Smooth muscle cell (in vitro differentiated cells): ENCODE results near the gene FGFR4. TPM values are rescaled to one million over a fixed set of nuclear protein-coding genes. Genes with fewer than 3 reads are reported as not detected.

Experiments used
- DNase-seq: peaks from one replicate; lab custom pipeline; 2025; ENCODE audit not compliant: unreplicated experiment; lab: John Stamatoyannopoulos, UW
- H2AFZ ChIP-seq: fragments of 200-600 bp; sonication (generic); 2 replicates; pipeline ENCODE4 v1.6.0; 2016; ENCODE audit warnings: antibody characterized with exemption, low read depth, mild to moderate bottlenecking
- H3F3A ChIP-seq: fragments of 200-600 bp; sonication (generic); 2 replicates; pipeline ENCODE4 v1.6.0; 2017; ENCODE audit warnings: antibody characterized with exemption, low read depth
- H3K27ac ChIP-seq: fragments of 200-600 bp; sonication (generic); 2 replicates; pipeline ENCODE4 v1.5.1; 2016; ENCODE audit warnings: low read depth, mild to moderate bottlenecking
- H3K27me3 ChIP-seq: fragments of 200-600 bp; sonication (generic); 2 replicates; pipeline ENCODE4 v1.6.1; 2016; ENCODE audit warnings: low read depth, mild to moderate bottlenecking
- H3K36me3 ChIP-seq: fragments of 200-600 bp; sonication (generic); 2 replicates; pipeline ENCODE4 v1.5.1; 2016; ENCODE audit warnings: low read depth
- H3K4me1 ChIP-seq: fragments of 200-600 bp; sonication (generic); 2 replicates; pipeline ENCODE4 v1.5.1; 2016; ENCODE audit warnings: low read depth
- H3K4me2 ChIP-seq: fragments of 200-600 bp; sonication (generic); 2 replicates; pipeline ENCODE4 v1.6.0; 2016; ENCODE audit warnings: mild to moderate bottlenecking
- H3K4me3 ChIP-seq: fragments of 200-600 bp; sonication (generic); 2 replicates; pipeline ENCODE4 v1.5.1; 2016; ENCODE audit warnings: mild to moderate bottlenecking
- H3K79me2 ChIP-seq: fragments of 200-600 bp; sonication (generic); 2 replicates; pipeline ENCODE4 v1.6.0; 2016; ENCODE audit warnings: low read depth, mild to moderate bottlenecking
- H3K9ac ChIP-seq: fragments of 200-600 bp; sonication (generic); 2 replicates; pipeline ENCODE4 v1.6.0; 2016; ENCODE audit warnings: low read depth
- H3K9me3 ChIP-seq: fragments of 200-600 bp; sonication (generic); replicated peaks from 2 replicates; pipeline ENCODE4 v1.5.1; 2016; ENCODE audit warnings: low read depth
- H4K20me1 ChIP-seq: fragments of 200-600 bp; sonication (generic); 2 replicates; pipeline ENCODE4 v1.6.0; 2016; ENCODE audit warnings: low read depth
- WGBS: methylation state at CpG from one replicate; pipeline ENCODE4 v1.1.7; 2016; ENCODE audit warnings: low lambda C conversion rate; 5-methylcytosine and 5-hydroxymethylcytosine counted together
- polyA plus RNA-seq: library from polyadenylated mRNA; unstranded; fragments of >200 nt; fragmentation: Nextera tagmentation; extraction: Ambion mirVana; gene quantifications from 2 replicates; pipeline ENCODE4 v1.2.1, GENCODE V29; 2016
- total RNA-seq: library from RNA; depleted of rRNA; stranded (reverse); fragments of >200 nt; gene quantifications from 2 replicates; pipeline ENCODE4 v1.2.3, GENCODE V29; 2014
- TF ChIP-seq, protein P1 (sequence below): fragments of 200-600 bp; sonication (generic); IDR thresholded peaks from 2 replicates; pipeline ENCODE4 v1.5.1; 2017; ENCODE audit warnings: borderline replicate concordance, mild to moderate bottlenecking, antibody characterized with exemption; ENCODE audit not compliant: insufficient read depth, poor library complexity, severe bottlenecking

FGFR4 gene
- 0.90 and 1.8 TPM in 2 replicates for total RNA-seq
- polyA plus RNA-seq: 0.63 and 1.1 TPM in 2 replicates

DNA sequence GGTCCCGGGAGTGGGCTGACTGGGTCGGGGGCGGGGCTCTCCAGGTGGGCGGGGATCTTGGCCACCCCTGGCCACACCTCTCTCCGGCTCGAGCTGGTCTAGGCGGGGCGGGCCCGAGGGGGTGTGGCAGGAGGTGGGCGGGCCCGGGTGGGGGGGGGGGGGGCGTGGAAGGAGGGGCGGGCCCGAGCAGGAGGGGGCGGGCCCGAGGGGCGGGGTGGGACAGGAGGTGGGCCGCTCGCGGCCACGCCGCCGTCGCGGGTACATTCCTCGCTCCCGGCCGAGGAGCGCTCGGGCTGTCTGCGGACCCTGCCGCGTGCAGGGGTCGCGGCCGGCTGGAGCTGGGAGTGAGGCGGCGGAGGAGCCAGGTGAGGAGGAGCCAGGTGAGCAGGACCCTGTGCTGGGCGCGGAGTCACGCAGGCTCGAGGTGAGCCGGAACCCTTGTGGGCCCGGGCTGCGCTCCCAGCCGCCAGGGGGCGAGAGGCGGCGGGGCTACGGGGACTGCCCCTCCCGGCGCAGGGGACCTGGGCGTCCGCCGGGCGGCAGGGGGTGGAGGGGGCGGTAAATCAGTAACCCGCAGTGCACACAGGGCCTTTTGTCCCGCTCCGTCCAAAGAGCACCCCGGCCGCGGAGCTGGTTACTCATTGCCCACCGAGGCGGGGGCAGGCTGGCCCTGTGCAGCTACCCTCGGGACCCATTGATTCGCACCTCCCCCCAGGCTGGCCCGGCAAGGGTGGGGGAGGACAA is at the start of gene FGFR4:
FGFR4 (plus strand) TSS at position 262 of the 744 bp plus-strand sequence. CDS start 2,688 bp downstream, outside the sequence.
- Histone ChIP-seq H3F3A (peaks cover 9% of the 10 kb centered on the region), H4K20me1 (no peaks in the 10 kb centered on the region), H3K36me3 (no peaks in the 10 kb centered on the region), H3K79me2 (no peaks in the 10 kb centered on the region), H3K4me2 (peak within 1 kb of the TSS; percentile 82), H3K27ac (no peak within 1 kb of the TSS), H3K9me3 (no peaks in the 10 kb centered on the region), H3K4me1 (no peaks in the 10 kb centered on the region), H3K4me3 (peak within 1 kb of the TSS; percentile 52), H2AFZ (peak within 1 kb of the TSS; percentile 72), H3K27me3 (no peaks in the 10 kb centered on the region), H3K9ac (no peak within 1 kb of the TSS)
- TF ChIP-seq, protein P1, sequence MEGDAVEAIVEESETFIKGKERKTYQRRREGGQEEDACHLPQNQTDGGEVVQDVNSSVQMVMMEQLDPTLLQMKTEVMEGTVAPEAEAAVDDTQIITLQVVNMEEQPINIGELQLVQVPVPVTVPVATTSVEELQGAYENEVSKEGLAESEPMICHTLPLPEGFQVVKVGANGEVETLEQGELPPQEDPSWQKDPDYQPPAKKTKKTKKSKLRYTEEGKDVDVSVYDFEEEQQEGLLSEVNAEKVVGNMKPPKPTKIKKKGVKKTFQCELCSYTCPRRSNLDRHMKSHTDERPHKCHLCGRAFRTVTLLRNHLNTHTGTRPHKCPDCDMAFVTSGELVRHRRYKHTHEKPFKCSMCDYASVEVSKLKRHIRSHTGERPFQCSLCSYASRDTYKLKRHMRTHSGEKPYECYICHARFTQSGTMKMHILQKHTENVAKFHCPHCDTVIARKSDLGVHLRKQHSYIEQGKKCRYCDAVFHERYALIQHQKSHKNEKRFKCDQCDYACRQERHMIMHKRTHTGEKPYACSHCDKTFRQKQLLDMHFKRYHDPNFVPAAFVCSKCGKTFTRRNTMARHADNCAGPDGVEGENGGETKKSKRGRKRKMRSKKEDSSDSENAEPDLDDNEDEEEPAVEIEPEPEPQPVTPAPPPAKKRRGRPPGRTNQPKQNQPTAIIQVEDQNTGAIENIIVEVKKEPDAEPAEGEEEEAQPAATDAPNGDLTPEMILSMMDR: peak; percentile 46
- peak; percentile 23 for DNase-seq
- 2% methylated on average over 19 of the region's 68 CpGs for WGBS

- no peak overlapping the region for H3K9ac ChIP-seq
- H3K4me1 ChIP-seq: no peaks in the 10 kb centered on the region
- TF ChIP-seq, protein P1: no peak
- no peaks in the 10 kb centered on the region for H3K27me3 ChIP-seq
- 98% methylated on average over 5 of the region's 5 CpGs for WGBS
- no peak overlapping the region for H2AFZ ChIP-seq
- peaks cover 73% of the 10 kb centered on the region for H4K20me1 ChIP-seq
- H3K27ac ChIP-seq: no peak overlapping the region
- no peaks in the 10 kb centered on the region for H3K36me3 ChIP-seq
- peaks cover 12% of the 10 kb centered on the region for H3K79me2 ChIP-seq
- H3F3A ChIP-seq: no peaks in the 10 kb centered on the region
- H3K4me3 ChIP-seq: no peak overlapping the region
- no peak overlapping the region for H3K4me2 ChIP-seq
- no peak for DNase-seq
- no peaks in the 10 kb centered on the region for H3K9me3 ChIP-seq
Observed at GRCh38 chr5:177036921-177037320, 49.8 kb upstream of the FGFR4 start.

- Histone ChIP-seq H4K20me1 (peaks cover 42% of the 10 kb centered on the region), H3K4me2 (no peak overlapping the region), H3F3A (no peaks in the 10 kb centered on the region), H2AFZ (no peak overlapping the region), H3K27ac (no peak overlapping the region), H3K9ac (no peak overlapping the region), H3K9me3 (no peaks in the 10 kb centered on the region), H3K4me3 (no peak overlapping the region), H3K4me1 (no peaks in the 10 kb centered on the region), H3K36me3 (no peaks in the 10 kb centered on the region), H3K27me3 (no peaks in the 10 kb centered on the region), H3K79me2 (no peaks in the 10 kb centered on the region)
- 94% methylated on average over 3 of the region's 3 CpGs for WGBS
- TF ChIP-seq, protein P1: no peak
- no peak for DNase-seq
Observed at GRCh38 chr5:177040814-177041420, 45.8 kb upstream of the FGFR4 start.

- Histone ChIP-seq H3K9ac (no peak overlapping the region), H3K36me3 (no peaks in the 10 kb centered on the region), H3K4me2 (no peak overlapping the region), H2AFZ (no peak overlapping the region), H3K9me3 (no peaks in the 10 kb centered on the region), H3K4me3 (no peak overlapping the region), H3K27ac (no peak overlapping the region), H3K27me3 (no peaks in the 10 kb centered on the region), H3F3A (no peaks in the 10 kb centered on the region), H3K4me1 (no peaks in the 10 kb centered on the region), H3K79me2 (no peaks in the 10 kb centered on the region), H4K20me1 (peaks cover 32% of the 10 kb centered on the region)
- WGBS: 94% methylated on average over 2 of the region's 2 CpGs
- TF ChIP-seq, protein P1: no peak
- no peak for DNase-seq
Observed at GRCh38 chr5:177041936-177042335, 44.8 kb upstream of the FGFR4 start.
